COR-L47 (cell line): ENCODE data around the gene R3HDML.
"Not testable (repeated sequence)": the region's sequence is repeated elsewhere in the genome, so short reads cannot be mapped to it uniquely, and the experiment has no call there.

Source experiments
- DNase-seq: peaks from one replicate; lab custom pipeline; 2025; lab: John Stamatoyannopoulos, UW

The R3HDML gene, protein sequence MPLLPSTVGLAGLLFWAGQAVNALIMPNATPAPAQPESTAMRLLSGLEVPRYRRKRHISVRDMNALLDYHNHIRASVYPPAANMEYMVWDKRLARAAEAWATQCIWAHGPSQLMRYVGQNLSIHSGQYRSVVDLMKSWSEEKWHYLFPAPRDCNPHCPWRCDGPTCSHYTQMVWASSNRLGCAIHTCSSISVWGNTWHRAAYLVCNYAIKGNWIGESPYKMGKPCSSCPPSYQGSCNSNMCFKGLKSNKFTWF

GRCh38 chr20:44336725-44337380 lies at the start of gene R3HDML:
Gene R3HDML, plus strand, starts transcription at chr20:44337043. Its CDS starts 115 bp downstream, at chr20:44337158.
- no peak for DNase-seq

- DNase-seq, result no peak
Observed at GRCh38 chr20:44287272-44288097, 49.4 kb upstream of the R3HDML start.

DNA sequence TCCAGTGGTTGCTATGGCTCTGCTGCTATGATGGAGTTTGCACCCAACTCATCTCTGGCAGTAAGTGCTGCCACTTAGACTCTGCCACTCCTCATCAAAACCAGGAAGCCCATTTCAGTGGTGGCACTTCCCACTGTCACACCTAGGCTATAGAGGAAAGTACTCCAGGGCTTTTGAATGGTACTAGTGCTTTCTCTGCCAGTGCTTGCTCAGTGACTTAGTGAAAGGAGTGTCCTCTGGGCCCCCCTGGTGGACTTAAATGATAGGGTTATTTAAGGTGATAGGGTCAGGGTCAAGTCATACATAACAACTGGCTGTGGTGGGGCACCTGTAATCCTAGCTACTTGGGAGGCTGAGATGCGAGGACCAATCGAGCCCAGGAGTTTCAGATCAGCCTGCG lies 48.6 kb upstream of the R3HDML start:
- no peak for DNase-seq

DNA sequence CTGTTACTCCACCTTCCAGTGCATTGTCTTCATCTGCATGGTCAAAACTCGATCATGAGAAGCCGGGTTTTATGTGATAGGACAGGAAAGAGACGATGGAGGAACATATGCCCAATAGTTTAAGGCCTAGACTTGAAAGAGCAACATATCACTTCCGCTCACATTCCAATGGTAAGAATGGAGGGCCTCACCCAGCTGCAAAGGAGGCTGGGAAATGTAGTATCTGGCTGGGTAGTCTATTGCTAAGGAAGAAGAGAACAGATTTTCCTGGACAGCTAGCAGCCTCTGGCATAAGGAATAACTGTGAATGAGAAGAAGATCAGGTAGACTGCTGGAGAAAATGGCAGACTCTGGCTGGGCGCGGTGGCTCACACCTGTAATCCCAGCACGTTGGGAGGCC lies 45.1 kb upstream of the R3HDML start:
- no peak for DNase-seq

DNA sequence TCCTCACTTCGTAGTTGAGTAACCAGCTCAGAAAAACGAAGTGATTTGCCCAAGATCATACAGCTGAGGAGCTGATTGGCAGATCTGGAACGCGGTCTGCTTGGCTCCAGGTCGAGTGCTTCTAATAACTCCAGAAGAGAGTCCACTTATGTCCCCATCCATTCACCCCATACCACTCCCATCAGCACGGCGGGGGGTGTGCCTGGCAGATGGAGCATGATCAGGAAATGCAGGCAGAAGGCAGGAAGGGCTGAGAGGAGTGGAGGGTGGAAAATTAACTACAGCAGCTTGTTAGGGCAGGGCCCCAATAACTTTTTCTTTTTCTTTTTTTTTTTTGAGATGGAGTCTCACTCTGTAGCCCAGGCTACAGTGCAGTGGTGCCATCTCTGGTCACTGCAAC lies 40.8 kb upstream of the R3HDML start:
- no peak for DNase-seq

- DNase-seq, result no peak
Observed at GRCh38 chr20:44297721-44298120, 39.1 kb upstream of the R3HDML start.

DNA sequence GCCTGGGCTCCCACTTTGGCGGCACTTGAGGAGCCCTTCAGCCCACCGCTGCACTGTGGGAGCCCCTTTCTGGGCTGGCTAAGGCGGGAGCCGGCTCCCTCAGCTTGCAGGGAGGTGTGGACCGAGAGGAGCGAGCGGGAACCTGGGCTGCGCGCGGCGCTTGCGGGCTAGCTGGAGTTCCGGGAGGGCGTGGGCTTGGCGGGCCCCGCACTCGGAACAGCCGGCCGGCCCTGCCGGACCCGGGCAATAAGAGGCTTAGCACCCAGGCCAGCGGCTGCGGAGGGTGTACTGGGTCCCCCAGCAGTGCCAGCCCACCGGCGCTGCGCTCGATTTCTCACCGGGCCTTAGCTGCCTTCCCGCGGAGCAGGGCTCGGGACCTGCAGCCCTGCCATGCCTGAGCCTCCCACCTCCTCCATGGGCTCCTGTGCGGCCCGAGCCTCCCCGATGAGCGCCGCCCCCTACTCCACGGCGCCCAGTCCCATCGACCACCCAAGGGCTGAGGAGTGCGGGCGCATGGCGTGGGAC lies 37.8 kb upstream of the R3HDML start:
- not testable (repeated sequence) for DNase-seq

DNA sequence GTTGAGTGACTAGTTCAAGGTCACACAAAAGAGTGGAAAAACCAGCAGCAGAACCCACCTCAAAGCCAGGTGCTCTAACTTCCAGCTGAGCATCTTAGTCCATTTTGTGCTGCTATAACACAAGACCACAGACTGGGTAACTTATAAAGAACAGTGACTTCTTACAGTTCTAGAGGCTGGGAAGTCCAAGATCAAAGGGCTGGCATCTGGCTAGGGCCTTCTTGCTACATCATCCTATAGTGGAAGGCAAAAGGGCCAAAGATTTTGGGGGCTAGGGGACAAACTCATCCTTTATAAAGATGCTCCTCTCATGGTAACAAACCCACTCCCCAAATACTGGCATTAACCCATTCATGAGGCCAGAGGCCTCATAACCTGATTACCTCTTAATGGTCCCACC lies 35.6 kb upstream of the R3HDML start:
- no peak for DNase-seq

GRCh38 chr20:44302026-44302669 lies 34.7 kb upstream of the R3HDML start:
- no peak for DNase-seq

GRCh38 chr20:44302736-44303135 lies 34.1 kb upstream of the R3HDML start:
- DNase-seq, result no peak

DNA sequence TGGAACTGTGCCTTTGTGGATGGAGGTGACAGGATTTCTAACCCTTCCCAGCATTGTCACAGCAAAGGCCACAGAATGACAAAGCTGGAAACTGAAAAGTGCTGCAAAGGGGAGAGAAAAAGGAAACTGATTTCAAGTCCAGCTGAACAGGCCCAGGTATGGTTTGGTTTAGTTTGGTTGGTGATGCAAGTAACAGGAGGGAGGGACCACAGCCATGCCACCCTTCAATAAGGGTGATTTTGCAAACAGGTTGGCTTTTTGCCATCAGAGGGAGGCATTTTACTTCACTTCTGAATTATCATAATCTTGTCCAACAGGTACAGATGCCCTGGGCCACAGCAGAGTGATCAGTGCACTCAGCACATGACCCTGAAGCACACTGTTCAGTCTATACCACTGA lies 32.5 kb upstream of the R3HDML start:
- DNase-seq, result no peak

GRCh38 chr20:44306927-44307326 lies 29.9 kb upstream of the R3HDML start:
- no peak for DNase-seq

DNA sequence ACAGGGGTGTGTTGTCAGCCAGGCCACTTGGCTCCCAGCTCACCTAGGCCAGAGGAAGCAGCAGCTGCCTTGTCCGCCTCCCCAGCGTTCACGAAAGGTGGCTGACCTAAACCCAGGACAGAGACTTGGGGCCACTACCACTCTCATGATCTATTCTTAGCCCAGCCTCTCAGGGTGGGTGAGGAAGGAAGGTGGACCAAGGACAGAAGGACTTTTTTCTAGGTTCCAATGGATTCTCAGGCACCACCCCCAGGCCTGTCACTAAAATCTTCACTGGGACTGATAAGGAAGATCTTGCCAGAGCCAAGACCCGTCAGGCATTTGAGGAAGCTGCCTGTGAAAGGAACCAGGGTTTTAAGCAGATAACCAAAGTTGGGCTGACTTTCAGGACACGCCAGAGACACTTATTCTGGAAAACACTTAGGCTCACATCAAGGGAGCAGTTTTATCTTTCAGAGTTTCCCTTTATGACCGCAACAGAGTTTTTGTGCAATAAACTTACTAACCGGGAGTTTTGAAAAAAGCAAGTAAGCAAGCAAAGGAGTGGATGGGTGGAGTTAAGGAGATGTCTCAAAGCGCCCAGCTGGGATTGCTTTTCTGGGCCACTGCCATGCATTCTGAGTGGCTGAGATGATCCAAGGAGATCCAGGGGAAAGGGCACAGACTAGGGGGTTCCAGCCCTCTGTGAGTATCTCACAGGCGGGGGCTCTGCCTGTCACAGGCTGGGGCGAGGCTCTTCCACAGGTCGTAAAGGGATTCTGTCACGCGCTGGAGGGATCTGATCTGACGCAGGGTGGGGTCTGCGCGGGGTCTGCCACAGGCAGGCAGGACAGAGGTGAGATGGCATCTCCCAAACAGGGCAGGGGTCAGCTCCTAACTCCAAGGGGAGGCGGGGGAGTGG lies 26.8 kb upstream of the R3HDML start:
- no peak for DNase-seq

GRCh38 chr20:44310664-44311639 lies 25.9 kb upstream of the R3HDML start, which contains the start of gene FITM2:
Gene FITM2, minus strand, starts transcription at chr20:44311202. Its CDS starts 54 bp downstream, at chr20:44311148.
- DNase-seq, result peak; percentile 90

- no peak for DNase-seq
Observed at GRCh38 chr20:44314870-44315269, 22.0 kb upstream of the R3HDML start.

GRCh38 chr20:44319839-44320422 lies 16.9 kb upstream of the R3HDML start:
- no peak for DNase-seq

DNA sequence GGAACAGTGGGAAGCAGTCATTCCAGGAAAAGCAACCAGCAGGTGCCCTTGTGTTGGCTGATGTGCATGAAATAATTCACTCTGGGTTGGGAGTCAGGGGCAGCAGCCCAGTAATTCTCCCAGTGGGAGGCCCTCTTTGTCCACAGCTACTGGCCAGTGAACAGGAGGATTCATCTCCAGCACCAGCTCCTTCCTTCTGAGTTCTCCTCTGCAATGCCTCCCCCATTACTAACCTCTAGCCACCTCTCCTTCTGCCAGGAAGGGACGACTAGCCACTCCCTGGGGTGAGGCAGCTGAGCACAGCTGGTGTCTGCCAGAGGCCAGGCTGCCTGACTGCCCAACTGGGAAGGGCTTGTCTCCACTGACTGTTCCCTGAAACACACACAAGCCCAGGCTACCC lies 12.5 kb upstream of the R3HDML start:
- DNase-seq, result peak; percentile 60

DNA sequence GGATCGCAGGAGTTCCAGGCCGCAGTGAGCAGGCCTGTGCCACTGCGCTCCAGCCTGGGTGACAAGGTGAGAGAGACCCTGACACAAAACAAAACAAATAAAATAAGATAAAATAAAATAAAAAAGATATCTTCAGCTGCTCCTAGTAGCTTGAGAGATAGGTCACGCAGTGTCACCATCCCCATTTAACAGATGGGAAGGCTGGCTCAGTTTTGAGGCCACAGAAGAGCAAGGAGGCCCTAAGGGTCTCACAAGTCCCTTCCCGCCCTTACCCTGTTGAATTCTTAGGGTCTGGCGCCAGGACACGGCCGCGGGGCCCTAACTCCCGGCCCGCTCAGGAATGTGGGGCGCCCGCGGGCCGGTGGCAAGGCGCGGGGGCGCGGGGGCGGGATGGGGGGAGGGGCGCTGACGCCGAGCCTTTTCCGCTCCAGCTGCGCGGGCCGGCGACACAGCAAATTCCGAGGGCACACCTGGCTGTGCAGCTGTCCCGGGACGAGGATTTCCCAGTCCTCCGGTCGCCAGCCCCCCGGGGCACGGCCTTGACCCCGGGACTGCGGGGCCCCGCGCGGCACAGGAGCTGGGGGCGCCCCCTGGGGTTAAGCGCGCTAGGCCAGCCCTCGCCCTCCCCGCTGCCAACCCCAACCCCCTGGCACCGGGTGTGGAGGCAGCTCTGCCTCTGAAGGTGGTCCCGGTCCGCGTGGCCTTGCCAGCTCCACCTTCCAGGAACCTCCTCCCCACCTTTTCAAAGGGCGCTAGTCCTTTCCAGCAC lies 10.3 kb upstream of the R3HDML start:
- no peak for DNase-seq

GRCh38 chr20:44327748-44328147 lies 9.1 kb upstream of the R3HDML start:
- not testable (repeated sequence) for DNase-seq
